ENCODE data around the gene RALGAPA2. TPM values are rescaled to one million over a fixed set of nuclear protein-coding genes. Genes with fewer than 3 reads are reported as not detected.

The RALGAPA2 gene
- total RNA-seq, 4 donors from 2014 or later, result 29.4 to 78.2 (median 43.2) TPM

DNA sequence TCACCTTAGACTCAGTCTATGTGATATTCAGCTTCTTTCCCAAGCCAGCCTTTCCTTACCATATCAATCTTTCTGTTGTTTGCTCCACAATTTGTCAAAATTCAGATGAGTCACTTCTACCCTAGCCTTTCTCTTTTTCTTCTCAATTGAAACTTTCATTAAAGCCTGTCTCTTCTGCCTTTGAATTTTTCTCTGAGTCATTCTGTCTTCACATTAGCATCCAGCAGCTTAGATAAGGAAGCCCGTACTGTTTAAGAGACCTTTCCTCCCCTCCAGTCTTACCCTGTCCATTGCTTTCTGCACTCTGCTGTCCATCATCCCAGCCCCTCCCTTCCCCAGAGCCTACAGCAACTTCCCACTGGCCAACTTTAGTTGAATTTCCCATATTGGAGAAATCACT, 34.9 kb upstream of the RALGAPA2 start:
- TF ChIP-seq, protein P1, sequence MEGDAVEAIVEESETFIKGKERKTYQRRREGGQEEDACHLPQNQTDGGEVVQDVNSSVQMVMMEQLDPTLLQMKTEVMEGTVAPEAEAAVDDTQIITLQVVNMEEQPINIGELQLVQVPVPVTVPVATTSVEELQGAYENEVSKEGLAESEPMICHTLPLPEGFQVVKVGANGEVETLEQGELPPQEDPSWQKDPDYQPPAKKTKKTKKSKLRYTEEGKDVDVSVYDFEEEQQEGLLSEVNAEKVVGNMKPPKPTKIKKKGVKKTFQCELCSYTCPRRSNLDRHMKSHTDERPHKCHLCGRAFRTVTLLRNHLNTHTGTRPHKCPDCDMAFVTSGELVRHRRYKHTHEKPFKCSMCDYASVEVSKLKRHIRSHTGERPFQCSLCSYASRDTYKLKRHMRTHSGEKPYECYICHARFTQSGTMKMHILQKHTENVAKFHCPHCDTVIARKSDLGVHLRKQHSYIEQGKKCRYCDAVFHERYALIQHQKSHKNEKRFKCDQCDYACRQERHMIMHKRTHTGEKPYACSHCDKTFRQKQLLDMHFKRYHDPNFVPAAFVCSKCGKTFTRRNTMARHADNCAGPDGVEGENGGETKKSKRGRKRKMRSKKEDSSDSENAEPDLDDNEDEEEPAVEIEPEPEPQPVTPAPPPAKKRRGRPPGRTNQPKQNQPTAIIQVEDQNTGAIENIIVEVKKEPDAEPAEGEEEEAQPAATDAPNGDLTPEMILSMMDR (IDR thresholded peaks at IDR 0.05; ENCODE audit: low read depth), result no peak

DNA sequence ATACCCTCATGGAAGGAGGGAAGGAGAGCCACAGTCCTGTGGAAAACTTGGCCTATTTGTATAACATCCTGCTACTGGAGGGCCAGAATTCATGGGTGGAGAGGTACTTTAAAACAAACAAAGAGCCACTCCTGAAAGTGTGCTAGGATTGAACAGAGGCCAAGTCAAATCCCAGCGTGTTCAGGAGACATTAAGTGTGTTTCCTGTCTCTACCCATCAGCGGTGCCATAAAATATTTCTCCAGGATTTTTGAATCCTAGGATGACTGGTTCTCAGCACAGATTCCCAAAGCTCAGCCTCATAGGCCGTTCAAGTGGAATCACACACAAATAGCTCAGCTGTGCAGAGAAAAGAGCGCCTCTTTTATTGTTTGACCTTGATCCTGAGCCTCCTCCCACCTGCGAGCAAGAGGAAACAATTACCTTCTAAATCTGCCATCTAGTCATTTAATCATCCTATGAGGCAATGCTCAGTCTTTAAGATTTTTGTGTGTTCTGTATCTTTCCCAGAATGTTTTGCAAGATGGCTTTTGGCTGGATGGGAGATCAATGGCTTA, 31.8 kb upstream of the RALGAPA2 start:
- TF ChIP-seq, protein P1 (IDR thresholded peaks at IDR 0.05; ENCODE audit: low read depth), result no peak

DNA sequence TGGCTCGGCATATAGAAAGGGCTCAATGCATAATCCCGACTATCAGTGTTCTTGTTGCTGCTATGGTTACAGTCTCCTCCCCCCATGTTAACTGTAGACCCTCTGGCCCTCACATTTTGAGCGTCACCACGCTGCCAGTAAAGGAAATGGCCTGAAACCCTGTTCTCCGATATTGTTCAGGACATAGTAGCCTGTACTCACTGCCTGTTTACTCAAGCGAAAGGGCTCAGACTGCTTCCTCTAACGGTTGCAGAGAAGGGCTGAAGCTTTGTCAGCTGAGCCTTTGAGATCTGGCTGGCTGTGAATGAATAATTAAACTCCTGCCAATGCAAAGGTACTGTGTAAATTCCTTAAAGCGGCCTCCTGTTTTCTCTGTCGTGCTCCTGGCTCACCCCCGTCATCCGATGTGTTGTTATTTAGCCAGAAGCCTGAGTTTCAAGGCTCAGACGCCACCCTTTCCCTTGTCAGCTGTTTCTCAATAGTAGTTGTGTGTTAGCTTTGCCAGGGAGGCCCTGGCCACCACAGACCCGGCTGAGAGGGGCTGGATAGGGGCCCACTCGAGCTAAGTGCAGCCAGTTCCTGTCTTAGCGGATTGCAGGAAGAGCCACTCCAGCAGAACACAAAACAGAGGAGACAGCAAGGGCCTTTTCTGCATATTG, 31.2 kb upstream of the RALGAPA2 start:
- TF ChIP-seq, protein P1 (IDR thresholded peaks at IDR 0.05; ENCODE audit: low read depth), result no peak

DNA sequence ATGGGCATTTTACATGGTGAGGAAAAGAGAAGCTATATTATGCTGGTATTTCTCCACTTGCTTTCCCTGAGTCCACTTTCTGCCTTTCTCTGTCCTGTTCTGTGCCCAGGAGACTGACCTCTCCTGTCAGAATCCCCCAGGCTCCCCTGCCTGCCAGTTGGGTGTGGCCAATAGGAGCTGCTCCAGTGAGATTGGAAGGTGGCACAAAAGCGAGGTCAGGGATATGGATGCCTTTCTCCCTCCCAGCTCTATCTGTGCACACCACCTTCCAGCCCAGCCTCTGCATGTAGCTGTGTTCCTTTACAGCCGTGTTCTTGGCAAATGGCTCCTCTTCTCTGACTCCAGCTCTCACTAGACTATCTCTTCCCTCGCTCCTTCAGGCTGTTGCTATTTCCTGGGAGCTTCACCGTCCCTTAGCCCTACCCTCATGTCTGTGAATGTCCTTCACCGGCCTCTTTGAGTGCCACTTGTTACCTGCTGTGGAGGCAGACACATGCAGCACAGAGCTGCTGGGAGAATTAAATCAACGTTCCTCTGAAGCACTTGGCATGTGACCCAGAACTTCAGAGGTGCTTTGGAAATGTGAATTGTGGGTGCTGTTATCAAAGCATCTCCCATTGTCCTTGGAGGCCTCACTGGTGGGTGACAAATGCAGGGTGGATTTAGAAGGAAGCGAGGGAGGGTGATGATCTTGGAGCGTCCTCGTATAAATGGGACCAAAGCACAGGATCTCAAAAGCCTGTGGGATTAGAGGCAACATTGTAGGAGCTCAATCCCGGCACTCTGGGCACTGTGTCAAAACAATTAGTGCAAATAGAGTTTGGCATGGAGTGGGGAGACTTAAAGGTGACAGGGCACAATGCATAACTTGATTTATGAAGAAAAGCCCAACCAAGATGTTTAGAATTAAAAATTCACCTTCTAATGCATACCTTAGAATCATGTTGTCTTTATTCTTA, 28.9 kb upstream of the RALGAPA2 start:
- TF ChIP-seq, protein P1 (IDR thresholded peaks at IDR 0.05; ENCODE audit: low read depth), result no peak

DNA sequence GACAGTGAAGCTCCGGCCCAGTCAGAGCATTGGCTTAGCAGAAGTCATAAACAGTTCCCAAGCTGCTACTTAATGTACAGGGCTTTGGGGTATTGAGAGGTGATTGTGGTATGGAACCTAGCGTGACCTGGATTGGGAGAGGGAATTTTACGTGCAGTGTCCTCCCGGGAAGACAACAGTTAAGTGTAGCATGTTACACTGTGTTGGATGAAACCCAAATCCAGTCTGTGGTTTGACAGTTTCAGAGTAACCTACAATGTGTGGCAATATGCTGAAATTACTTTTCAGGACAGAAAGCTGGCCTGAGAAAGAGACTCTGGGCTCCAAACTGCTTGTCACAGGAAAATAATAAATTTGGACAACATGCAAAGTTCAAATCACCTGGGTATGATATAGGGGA, 28.1 kb upstream of the RALGAPA2 start:
- TF ChIP-seq, protein P1 (IDR thresholded peaks at IDR 0.05; ENCODE audit: low read depth), result no peak

DNA sequence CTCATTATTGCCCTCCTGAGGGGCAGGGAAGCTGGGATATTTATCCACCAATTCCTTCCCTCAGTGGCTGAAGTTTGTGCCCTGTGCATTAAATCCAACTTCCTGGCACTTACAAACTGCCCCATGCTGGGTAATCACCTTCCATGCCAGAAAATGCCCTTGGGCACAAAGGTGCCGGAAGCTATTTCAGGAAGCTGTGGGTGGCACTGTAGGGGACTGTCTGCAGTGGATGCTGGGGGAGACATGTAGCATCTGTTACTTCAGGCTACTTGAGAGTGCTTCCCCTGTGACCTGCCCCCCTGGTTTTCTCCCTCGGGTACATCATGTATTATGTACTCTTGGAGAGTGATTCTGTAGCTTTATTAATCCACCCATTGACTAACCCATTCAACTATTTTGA, 24.7 kb upstream of the RALGAPA2 start:
- TF ChIP-seq, protein P1 (IDR thresholded peaks at IDR 0.05; ENCODE audit: low read depth), result no peak

DNA sequence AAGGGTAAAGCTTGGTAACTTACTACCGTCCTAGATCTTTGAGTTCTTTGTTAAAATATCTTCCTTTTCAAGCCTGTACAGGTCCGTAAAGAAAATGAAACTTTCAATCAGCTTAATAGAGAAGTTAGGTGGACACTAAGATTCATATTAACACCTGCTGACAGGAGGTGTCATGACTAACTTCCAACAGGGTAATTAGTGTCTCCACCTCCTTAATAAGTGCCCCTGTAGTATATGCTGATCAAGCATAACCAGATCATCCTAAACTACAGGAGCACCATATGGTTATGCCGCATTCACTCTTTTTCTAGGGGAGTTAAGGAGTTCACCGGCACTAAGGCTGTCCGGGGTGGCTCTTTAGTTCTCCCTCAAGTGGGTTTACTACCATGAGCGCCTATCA, 23.9 kb upstream of the RALGAPA2 start:
- TF ChIP-seq, protein P1 (IDR thresholded peaks at IDR 0.05; ENCODE audit: low read depth), result no peak
